Measurements from ENCODE around the gene SLC43A2.

The SLC43A2 gene

DNA sequence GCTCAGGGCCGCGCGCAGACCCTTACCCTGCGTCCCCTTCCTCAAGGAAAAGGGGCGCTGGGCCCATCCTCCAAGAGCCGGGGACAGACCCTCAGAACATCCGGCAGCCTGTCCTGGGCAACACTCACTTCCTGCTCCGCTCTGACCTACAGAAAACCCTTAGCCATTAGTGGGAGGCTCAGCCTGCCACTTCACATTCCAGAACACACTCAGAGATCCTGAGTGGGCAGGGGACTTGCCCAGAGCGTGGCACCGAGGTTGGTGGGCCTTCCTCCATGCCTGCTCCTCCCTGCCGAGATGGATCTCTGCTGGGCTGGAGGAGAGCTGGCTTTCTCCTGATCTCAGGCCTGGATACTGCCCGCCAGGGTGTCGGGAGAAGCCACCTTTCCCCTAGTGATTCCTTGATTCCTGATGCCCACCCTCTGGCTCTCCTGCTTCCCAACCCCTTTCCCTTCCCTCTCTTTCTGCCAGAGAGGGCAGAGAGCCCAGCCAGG is 15.4 kb upstream of the SLC43A2 start:
- no peak overlapping the region for H2AK5ac ChIP-seq (ENCODE audit: low read length, severe bottlenecking)
- WGBS = 38% methylated on average over 13 of the region's 13 CpGs
- H4K8ac ChIP-seq (ENCODE audit: low read length) = peak overlapping the region; percentile 90
- no peaks in the 10 kb centered on the region for H3K79me1 ChIP-seq (replicated peaks; ENCODE audit: low read length, poor library complexity, severe bottlenecking)
- H3K9ac ChIP-seq (ENCODE audit: low read length) = no peak overlapping the region
- peak overlapping the region; percentile 74 for H2BK120ac ChIP-seq (ENCODE audit: low read depth, low read length)
- H3K14ac ChIP-seq (ENCODE audit: low read length in 2 of 2) = peak overlapping the region in 1 of 2 experiments; percentile 63
- H3K4me1 ChIP-seq (ENCODE audit: control insufficient read depth, insufficient read depth, low read depth, low read length) = peaks cover 44% of the 10 kb centered on the region
- no peak overlapping the region for H2BK5ac ChIP-seq (ENCODE audit: low read depth, low read length, poor library complexity, severe bottlenecking)
- H3K27me3 ChIP-seq (ENCODE audit: control insufficient read depth in 1 of 2, insufficient read depth in 1 of 2, low read length in 2 of 2) = peaks cover 0 to 7% of the 10 kb centered on the region in 2 experiments
- peak overlapping the region in 1 of 2 experiments; percentile 60 for H3K4me3 ChIP-seq (ENCODE audit: insufficient read depth in 1 of 2, low read depth in 1 of 2, low read length in 2 of 2)
- H3K18ac ChIP-seq (ENCODE audit: low read depth in 1 of 2, low read length in 2 of 2) = peak overlapping the region; percentile 80 to 97
- H2BK15ac ChIP-seq (ENCODE audit: low read depth, poor library complexity, severe bottlenecking) = peak overlapping the region; percentile 89
- peak overlapping the region; percentile 8 for H2AFZ ChIP-seq (ENCODE audit: low read depth, low read length)
- no peak overlapping the region for H3K23ac ChIP-seq (ENCODE audit: low read length in 2 of 2)
- H3K27ac ChIP-seq (ENCODE audit: low read length, poor library complexity, severe bottlenecking) = no peak overlapping the region
- H3K36me3 ChIP-seq (ENCODE audit: control insufficient read depth in 1 of 2, insufficient read depth in 2 of 2, low read depth in 1 of 2, low read length in 2 of 2) = peaks cover 6 to 9% of the 10 kb centered on the region in 2 experiments
- peak overlapping the region; percentile 98 for H3K4me2 ChIP-seq (ENCODE audit: low read length, poor library complexity, severe bottlenecking)
- DNase-seq = no peak
- no peaks in the 10 kb centered on the region for H3K9me3 ChIP-seq (ENCODE audit: control insufficient read depth, low read length)
- peak overlapping the region in 1 of 2 experiments; percentile 16 for H2BK12ac ChIP-seq (ENCODE audit: low read length in 2 of 2)
- peak overlapping the region; percentile 34 for H4K91ac ChIP-seq (ENCODE audit: low read length)
- peak overlapping the region in 1 of 2 experiments; percentile 5 for H3K4ac ChIP-seq (ENCODE audit: low read depth in 1 of 2, low read length in 2 of 2)

DNA sequence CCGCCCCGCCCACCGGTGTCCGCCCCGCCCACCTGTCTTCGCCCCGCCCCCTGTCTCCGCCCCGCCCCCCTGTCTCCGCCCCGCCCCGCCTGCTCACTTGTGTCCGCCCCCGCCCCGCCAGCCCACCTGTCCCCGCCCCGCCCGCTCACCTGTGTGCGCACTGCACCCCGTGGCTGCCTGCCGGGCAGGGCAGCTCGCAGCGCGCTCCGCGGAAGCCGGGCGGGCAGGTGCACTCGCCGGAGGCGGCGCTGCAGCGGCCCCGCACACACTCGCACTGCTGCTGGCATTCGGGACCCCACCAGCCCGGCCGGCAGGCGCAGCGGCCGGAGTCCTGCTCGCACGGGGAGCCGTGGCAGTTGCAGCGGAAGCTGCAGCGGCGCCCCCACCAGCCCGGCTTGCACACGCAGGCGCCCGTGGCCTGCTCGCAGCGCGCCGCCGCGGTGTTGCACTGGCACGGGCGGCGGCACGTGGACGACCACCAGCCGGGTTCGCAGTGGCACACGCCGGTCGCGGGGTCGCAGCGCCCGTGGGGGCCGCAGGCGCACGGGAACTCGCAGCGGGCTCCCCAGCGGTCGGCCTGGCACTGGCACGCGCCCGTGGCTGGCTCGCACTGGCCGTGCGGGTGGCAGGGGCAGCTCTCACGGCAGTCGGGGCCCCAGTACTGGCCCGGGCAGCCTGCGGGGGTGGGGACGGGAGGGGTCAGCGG is 14.8 kb upstream of the SLC43A2 start:
- Histone ChIP-seq H2BK15ac (ENCODE audit: low read depth, poor library complexity, severe bottlenecking) (peak overlapping the region; percentile 89), H3K4me3 (ENCODE audit: insufficient read depth in 1 of 2, low read depth in 1 of 2, low read length in 2 of 2) (peak overlapping the region; percentile 56 to 60), H3K4me1 (ENCODE audit: control insufficient read depth, insufficient read depth, low read depth, low read length) (peaks cover 42% of the 10 kb centered on the region), H3K79me1 (replicated peaks; ENCODE audit: low read length, poor library complexity, severe bottlenecking) (no peaks in the 10 kb centered on the region), H3K9me3 (ENCODE audit: control insufficient read depth, low read length) (no peaks in the 10 kb centered on the region), H3K14ac (ENCODE audit: low read length in 2 of 2) (peak overlapping the region in 1 of 2 experiments; percentile 63), H2AK5ac (ENCODE audit: low read length, severe bottlenecking) (no peak overlapping the region), H3K23ac (ENCODE audit: low read length in 2 of 2) (peak overlapping the region in 1 of 2 experiments; percentile 9), H3K4ac (ENCODE audit: low read depth in 1 of 2, low read length in 2 of 2) (peak overlapping the region in 1 of 2 experiments; percentile 5), H2BK5ac (ENCODE audit: low read depth, low read length, poor library complexity, severe bottlenecking) (no peak overlapping the region), H3K27me3 (ENCODE audit: control insufficient read depth in 1 of 2, insufficient read depth in 1 of 2, low read length in 2 of 2) (peaks cover 0 to 7% of the 10 kb centered on the region in 2 experiments), H3K36me3 (ENCODE audit: control insufficient read depth in 1 of 2, insufficient read depth in 2 of 2, low read depth in 1 of 2, low read length in 2 of 2) (peaks cover 6 to 9% of the 10 kb centered on the region in 2 experiments), H3K27ac (ENCODE audit: low read length, poor library complexity, severe bottlenecking) (no peak overlapping the region), H2BK12ac (ENCODE audit: low read length in 2 of 2) (peak overlapping the region in 1 of 2 experiments; percentile 59), H3K18ac (ENCODE audit: low read depth in 1 of 2, low read length in 2 of 2) (peak overlapping the region; percentile 80 to 97), H4K8ac (ENCODE audit: low read length) (peak overlapping the region; percentile 90), H4K91ac (ENCODE audit: low read length) (peak overlapping the region; percentile 34), H2BK120ac (ENCODE audit: low read depth, low read length) (peak overlapping the region; percentile 74), H3K4me2 (ENCODE audit: low read length, poor library complexity, severe bottlenecking) (peak overlapping the region; percentile 98), H3K9ac (ENCODE audit: low read length) (no peak overlapping the region), H2AFZ (ENCODE audit: low read depth, low read length) (peak overlapping the region; percentile 8)
- 8% methylated on average over 40 of the region's 90 CpGs for WGBS
- no peak for DNase-seq

DNA sequence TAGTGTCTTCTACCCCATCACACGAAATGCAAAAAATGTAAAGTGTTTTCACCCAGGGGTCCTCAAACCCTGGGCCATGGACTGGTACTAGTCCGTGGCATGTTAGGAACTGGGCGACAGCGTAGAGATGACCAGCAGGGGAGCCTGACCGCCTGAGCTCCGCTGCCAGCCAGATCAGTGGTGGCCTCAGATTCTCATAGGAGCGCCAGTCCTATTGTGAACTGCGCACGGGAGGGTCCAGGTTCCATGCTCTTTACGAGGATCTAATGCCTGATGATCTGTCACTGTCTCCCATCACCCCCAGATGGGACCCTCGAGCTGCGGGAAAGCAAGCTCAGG is 12.4 kb upstream of the SLC43A2 start:
- peaks cover 0 to 7% of the 10 kb centered on the region in 2 experiments for H3K27me3 ChIP-seq (ENCODE audit: control insufficient read depth in 1 of 2, insufficient read depth in 1 of 2, low read length in 2 of 2)
- H2BK120ac ChIP-seq (ENCODE audit: low read depth, low read length) = no peak overlapping the region
- no peak overlapping the region for H4K91ac ChIP-seq (ENCODE audit: low read length)
- H2BK15ac ChIP-seq (ENCODE audit: low read depth, poor library complexity, severe bottlenecking) = no peak overlapping the region
- DNase-seq = no peak
- H2AFZ ChIP-seq (ENCODE audit: low read depth, low read length) = no peak overlapping the region
- H3K9me3 ChIP-seq (ENCODE audit: control insufficient read depth, low read length) = no peaks in the 10 kb centered on the region
- no peak overlapping the region for H3K14ac ChIP-seq (ENCODE audit: low read length in 2 of 2)
- H3K4me2 ChIP-seq (ENCODE audit: low read length, poor library complexity, severe bottlenecking) = no peak overlapping the region
- no peak overlapping the region for H4K8ac ChIP-seq (ENCODE audit: low read length)
- peak overlapping the region; percentile 16 for H2AK5ac ChIP-seq (ENCODE audit: low read length, severe bottlenecking)
- 85% methylated on average over 8 of the region's 12 CpGs for WGBS
- H3K18ac ChIP-seq (ENCODE audit: low read depth in 1 of 2, low read length in 2 of 2) = no peak overlapping the region
- no peak overlapping the region for H3K4me3 ChIP-seq (ENCODE audit: insufficient read depth in 1 of 2, low read depth in 1 of 2, low read length in 2 of 2)
- no peaks in the 10 kb centered on the region for H3K79me1 ChIP-seq (replicated peaks; ENCODE audit: low read length, poor library complexity, severe bottlenecking)
- H3K36me3 ChIP-seq (ENCODE audit: control insufficient read depth in 1 of 2, insufficient read depth in 2 of 2, low read depth in 1 of 2, low read length in 2 of 2) = peaks cover 1 to 4% of the 10 kb centered on the region in 2 experiments
- H3K23ac ChIP-seq (ENCODE audit: low read length in 2 of 2) = no peak overlapping the region
- H3K4me1 ChIP-seq (ENCODE audit: control insufficient read depth, insufficient read depth, low read depth, low read length) = peaks cover 30% of the 10 kb centered on the region
- H3K9ac ChIP-seq (ENCODE audit: low read length) = no peak overlapping the region
- no peak overlapping the region for H3K4ac ChIP-seq (ENCODE audit: low read depth in 1 of 2, low read length in 2 of 2)
- no peak overlapping the region for H2BK5ac ChIP-seq (ENCODE audit: low read depth, low read length, poor library complexity, severe bottlenecking)
- H3K27ac ChIP-seq (ENCODE audit: low read length, poor library complexity, severe bottlenecking) = no peak overlapping the region
- peak overlapping the region in 1 of 2 experiments; percentile 12 for H2BK12ac ChIP-seq (ENCODE audit: low read length in 2 of 2)

DNA sequence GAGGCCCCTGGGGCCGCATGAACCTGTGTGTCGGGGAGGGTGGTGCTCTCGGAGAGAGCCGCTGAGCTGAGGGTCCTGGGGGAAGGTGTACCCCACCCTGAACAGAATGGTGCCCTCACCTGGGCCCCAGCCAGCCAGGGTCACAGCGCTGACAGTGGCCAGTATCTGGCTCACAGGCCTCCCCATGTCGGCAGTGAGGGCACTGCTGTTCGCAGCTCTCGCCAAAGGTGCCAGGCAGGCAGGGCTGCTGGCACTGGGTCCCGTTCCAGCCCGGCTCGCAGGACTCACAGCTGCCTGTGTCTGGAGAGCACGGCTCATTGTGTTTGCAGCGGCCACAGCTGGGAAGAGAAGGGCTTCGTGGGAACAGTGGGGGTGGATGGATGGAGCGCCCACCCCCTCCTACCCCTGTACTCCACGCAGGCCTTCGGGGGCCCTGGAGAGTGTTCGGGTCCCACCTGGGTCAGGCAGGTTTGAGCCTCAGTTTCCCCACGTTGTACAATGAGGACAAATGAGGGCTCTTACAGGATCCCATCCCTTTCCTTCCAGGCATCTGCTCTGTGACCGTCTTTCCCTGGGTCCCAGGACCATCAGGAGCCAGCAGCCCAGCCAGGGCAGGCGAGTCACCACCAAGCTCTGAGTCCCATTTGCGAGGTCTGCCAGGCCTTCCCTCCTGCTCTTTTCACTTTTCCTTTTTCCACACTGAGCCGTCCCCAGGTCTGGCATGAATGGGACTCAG is 11.9 kb upstream of the SLC43A2 start:
- Histone ChIP-seq H3K14ac (ENCODE audit: low read length in 2 of 2) (peak overlapping the region in 1 of 2 experiments; percentile 77), H3K4me1 (ENCODE audit: control insufficient read depth, insufficient read depth, low read depth, low read length) (peaks cover 27% of the 10 kb centered on the region), H2BK15ac (ENCODE audit: low read depth, poor library complexity, severe bottlenecking) (no peak overlapping the region), H4K91ac (ENCODE audit: low read length) (no peak overlapping the region), H3K79me1 (replicated peaks; ENCODE audit: low read length, poor library complexity, severe bottlenecking) (no peaks in the 10 kb centered on the region), H3K23ac (ENCODE audit: low read length in 2 of 2) (no peak overlapping the region), H3K27ac (ENCODE audit: low read length, poor library complexity, severe bottlenecking) (no peak overlapping the region), H2BK12ac (ENCODE audit: low read length in 2 of 2) (no peak overlapping the region), H3K4me2 (ENCODE audit: low read length, poor library complexity, severe bottlenecking) (no peak overlapping the region), H3K27me3 (ENCODE audit: control insufficient read depth in 1 of 2, insufficient read depth in 1 of 2, low read length in 2 of 2) (peaks cover 0 to 7% of the 10 kb centered on the region in 2 experiments), H3K4me3 (ENCODE audit: insufficient read depth in 1 of 2, low read depth in 1 of 2, low read length in 2 of 2) (no peak overlapping the region), H3K18ac (ENCODE audit: low read depth in 1 of 2, low read length in 2 of 2) (no peak overlapping the region), H3K4ac (ENCODE audit: low read depth in 1 of 2, low read length in 2 of 2) (no peak overlapping the region), H3K9ac (ENCODE audit: low read length) (no peak overlapping the region), H2AK5ac (ENCODE audit: low read length, severe bottlenecking) (no peak overlapping the region), H3K9me3 (ENCODE audit: control insufficient read depth, low read length) (no peaks in the 10 kb centered on the region), H3K36me3 (ENCODE audit: control insufficient read depth in 1 of 2, insufficient read depth in 2 of 2, low read depth in 1 of 2, low read length in 2 of 2) (no peaks in the 10 kb centered on the region), H2BK5ac (ENCODE audit: low read depth, low read length, poor library complexity, severe bottlenecking) (no peak overlapping the region), H2BK120ac (ENCODE audit: low read depth, low read length) (no peak overlapping the region), H2AFZ (ENCODE audit: low read depth, low read length) (no peak overlapping the region), H4K8ac (ENCODE audit: low read length) (no peak overlapping the region)
- no peak for DNase-seq
- 87% methylated on average over 23 of the region's 23 CpGs for WGBS
